HL-60 (cell line): ENCODE results near the gene TAS2R41.

Experiments
- DNase-seq, 2 experiments: peaks; one replicate each; pipeline ENCODE4 v3.0.0-alpha.2; 2010 to 2020; ENCODE audit warnings: low read depth in 1 of 2, low spot score in 1 of 2
- H3K27ac ChIP-seq: fragments of 250-450 bp; sonication (Bioruptor Pico); replicated peaks from 2 replicates; pipeline ENCODE4 v1.5.1; 2020; ENCODE audit warnings: mild to moderate bottlenecking, moderate library complexity
- H3K27me3 ChIP-seq: fragments of 250-450 bp; sonication (Bioruptor Pico); 2 replicates; pipeline ENCODE4 v1.5.1; 2021; ENCODE audit warnings: mild to moderate bottlenecking, moderate library complexity; ENCODE audit not compliant: insufficient read depth, poor library complexity, severe bottlenecking
- H3K4me3 ChIP-seq: replicated peaks from 2 replicates; pipeline ENCODE4 v1.5.1; 2011; ENCODE audit warnings: mild to moderate bottlenecking, control low read depth, low read length; ENCODE audit not compliant: insufficient read depth
- GABPA ChIP-seq: IDR thresholded peaks from 2 replicates; pipeline ENCODE4 v1.6.1; 2012; ENCODE audit warnings: low read depth
- POLR2AphosphoS5 ChIP-seq: IDR thresholded peaks from 2 replicates; pipeline ENCODE4 v1.6.1; 2012; ENCODE audit warnings: low read depth
- SPI1 ChIP-seq: IDR thresholded peaks from 2 replicates; pipeline ENCODE4 v1.6.1; 2012; ENCODE audit warnings: low read depth, mild to moderate bottlenecking, borderline replicate concordance
- TF ChIP-seq, protein P1 (sequence below): IDR thresholded peaks from 2 replicates; pipeline ENCODE4 v1.6.1; 2012; ENCODE audit warnings: low read depth; ENCODE audit not compliant: insufficient replicate concordance
- TF ChIP-seq, protein P2 (sequence below): IDR thresholded peaks from one replicate; pipeline ENCODE4 v1.5.1; 2011; ENCODE audit warnings: low read length, control low read depth, inconsistent platforms; ENCODE audit not compliant: insufficient read depth

TAS2R41 gene

DNA sequence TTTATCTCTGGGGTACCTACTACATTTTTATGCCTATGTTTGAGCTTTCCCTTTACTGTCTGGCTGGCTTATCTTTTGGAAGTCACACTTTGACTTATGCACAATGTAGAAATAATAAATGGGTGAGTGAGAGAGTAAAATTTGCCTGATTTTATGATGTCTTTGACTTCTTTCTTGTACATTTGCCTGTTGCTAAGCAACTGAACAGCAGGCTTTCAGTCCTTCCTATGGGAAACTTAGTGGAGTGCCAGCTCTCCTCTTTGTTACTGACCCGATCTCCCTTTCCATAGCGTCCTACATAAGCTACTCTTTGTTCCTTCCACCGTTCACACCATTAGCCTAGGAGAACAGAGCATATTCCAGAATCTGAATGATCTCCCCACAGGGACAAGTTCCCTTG lies 30.2 kb upstream of the TAS2R41 start:
- Histone ChIP-seq H3K4me3 (no peak overlapping the region), H3K27me3 (peaks cover 6% of the 10 kb centered on the region), H3K27ac (no peak overlapping the region)
- no peak for DNase-seq
- TF ChIP-seq, protein P1, sequence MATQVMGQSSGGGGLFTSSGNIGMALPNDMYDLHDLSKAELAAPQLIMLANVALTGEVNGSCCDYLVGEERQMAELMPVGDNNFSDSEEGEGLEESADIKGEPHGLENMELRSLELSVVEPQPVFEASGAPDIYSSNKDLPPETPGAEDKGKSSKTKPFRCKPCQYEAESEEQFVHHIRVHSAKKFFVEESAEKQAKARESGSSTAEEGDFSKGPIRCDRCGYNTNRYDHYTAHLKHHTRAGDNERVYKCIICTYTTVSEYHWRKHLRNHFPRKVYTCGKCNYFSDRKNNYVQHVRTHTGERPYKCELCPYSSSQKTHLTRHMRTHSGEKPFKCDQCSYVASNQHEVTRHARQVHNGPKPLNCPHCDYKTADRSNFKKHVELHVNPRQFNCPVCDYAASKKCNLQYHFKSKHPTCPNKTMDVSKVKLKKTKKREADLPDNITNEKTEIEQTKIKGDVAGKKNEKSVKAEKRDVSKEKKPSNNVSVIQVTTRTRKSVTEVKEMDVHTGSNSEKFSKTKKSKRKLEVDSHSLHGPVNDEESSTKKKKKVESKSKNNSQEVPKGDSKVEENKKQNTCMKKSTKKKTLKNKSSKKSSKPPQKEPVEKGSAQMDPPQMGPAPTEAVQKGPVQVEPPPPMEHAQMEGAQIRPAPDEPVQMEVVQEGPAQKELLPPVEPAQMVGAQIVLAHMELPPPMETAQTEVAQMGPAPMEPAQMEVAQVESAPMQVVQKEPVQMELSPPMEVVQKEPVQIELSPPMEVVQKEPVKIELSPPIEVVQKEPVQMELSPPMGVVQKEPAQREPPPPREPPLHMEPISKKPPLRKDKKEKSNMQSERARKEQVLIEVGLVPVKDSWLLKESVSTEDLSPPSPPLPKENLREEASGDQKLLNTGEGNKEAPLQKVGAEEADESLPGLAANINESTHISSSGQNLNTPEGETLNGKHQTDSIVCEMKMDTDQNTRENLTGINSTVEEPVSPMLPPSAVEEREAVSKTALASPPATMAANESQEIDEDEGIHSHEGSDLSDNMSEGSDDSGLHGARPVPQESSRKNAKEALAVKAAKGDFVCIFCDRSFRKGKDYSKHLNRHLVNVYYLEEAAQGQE = no peak
- no peak for TF ChIP-seq GABPA
- no peak for TF ChIP-seq SPI1
- TF ChIP-seq, protein P2, sequence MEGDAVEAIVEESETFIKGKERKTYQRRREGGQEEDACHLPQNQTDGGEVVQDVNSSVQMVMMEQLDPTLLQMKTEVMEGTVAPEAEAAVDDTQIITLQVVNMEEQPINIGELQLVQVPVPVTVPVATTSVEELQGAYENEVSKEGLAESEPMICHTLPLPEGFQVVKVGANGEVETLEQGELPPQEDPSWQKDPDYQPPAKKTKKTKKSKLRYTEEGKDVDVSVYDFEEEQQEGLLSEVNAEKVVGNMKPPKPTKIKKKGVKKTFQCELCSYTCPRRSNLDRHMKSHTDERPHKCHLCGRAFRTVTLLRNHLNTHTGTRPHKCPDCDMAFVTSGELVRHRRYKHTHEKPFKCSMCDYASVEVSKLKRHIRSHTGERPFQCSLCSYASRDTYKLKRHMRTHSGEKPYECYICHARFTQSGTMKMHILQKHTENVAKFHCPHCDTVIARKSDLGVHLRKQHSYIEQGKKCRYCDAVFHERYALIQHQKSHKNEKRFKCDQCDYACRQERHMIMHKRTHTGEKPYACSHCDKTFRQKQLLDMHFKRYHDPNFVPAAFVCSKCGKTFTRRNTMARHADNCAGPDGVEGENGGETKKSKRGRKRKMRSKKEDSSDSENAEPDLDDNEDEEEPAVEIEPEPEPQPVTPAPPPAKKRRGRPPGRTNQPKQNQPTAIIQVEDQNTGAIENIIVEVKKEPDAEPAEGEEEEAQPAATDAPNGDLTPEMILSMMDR = no peak
- no peak for TF ChIP-seq POLR2AphosphoS5

DNA sequence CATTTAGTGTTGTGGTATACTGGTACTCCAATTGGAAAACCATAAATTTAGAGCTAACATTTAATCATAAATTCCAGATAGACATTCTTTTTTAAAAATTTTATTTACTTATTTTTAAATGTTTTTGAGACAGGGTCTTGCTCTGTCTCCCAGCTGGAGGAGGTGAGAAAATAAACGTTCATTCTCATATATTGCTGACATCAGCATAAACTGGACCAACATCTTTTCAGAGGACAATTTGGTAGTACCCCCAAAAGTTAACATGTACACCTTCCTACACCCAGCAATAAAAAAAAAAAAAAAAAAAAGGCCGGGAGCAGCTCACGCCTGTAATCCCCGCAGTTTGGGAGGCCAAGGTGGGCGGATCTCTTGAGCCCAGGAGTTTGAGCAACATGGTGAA lies 29.2 kb upstream of the TAS2R41 start:
- TF ChIP-seq, protein P2 = no peak
- TF ChIP-seq, protein P1 = no peak
- TF ChIP-seq GABPA = no peak
- TF ChIP-seq POLR2AphosphoS5 = no peak
- no peak for TF ChIP-seq SPI1
- H3K27ac ChIP-seq = no peak overlapping the region
- no peak overlapping the region for H3K4me3 ChIP-seq
- H3K27me3 ChIP-seq = peaks cover 6% of the 10 kb centered on the region
- DNase-seq = no peak

DNA sequence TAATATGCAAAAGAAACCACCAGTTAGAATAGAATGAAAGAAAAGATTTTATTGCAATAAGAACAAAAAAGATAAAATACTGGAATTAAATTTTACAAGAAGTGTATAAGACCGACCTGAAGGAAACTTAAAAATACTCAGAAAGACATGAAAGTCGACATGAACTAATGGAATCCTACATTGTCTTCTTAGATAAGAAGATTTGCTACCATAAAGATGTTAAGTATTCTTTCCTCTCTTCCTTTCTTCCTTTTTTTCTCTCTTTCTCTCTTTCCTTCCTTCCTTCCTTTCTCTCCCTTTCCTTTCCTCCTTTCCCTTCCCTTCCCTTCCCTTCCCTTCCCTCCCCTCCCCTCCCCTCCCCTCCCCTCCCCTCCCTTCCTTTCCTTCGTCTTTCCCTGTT lies 27.9 kb upstream of the TAS2R41 start:
- Histone ChIP-seq H3K4me3 (no peak overlapping the region), H3K27ac (no peak overlapping the region), H3K27me3 (peaks cover 6% of the 10 kb centered on the region)
- TF ChIP-seq, protein P1 = no peak
- no peak for TF ChIP-seq GABPA
- TF ChIP-seq, protein P2 = no peak
- no peak for TF ChIP-seq POLR2AphosphoS5
- TF ChIP-seq SPI1 = no peak
- no peak for DNase-seq
